Measurements from ENCODE around the gene DSCAML1.
A peak's percentile ranks its signal among the peaks of the same experiment; 100 is the strongest.

DSCAML1 gene

GRCh38 chr11:117498791-117499190, 298.2 kb downstream of the DSCAML1 start:
- H2BK15ac ChIP-seq (ENCODE audit: low read length): no peak overlapping the region
- DNase-seq (ENCODE audit: low spot score): no peak
- no peak overlapping the region for H3K18ac ChIP-seq (ENCODE audit: low read length)
- no peak overlapping the region for H3K27ac ChIP-seq (replicated peaks; ENCODE audit: low read length)
- H2AFZ ChIP-seq (ENCODE audit: low read length): no peak overlapping the region
- H3K4me2 ChIP-seq (ENCODE audit: insufficient read depth, low read length, poor library complexity, severe bottlenecking): no peak overlapping the region
- H3K14ac ChIP-seq (ENCODE audit: low read length): no peak overlapping the region
- H2BK5ac ChIP-seq (ENCODE audit: low read length): peak overlapping the region; percentile 16
- H2BK120ac ChIP-seq (ENCODE audit: low read depth, low read length): no peak overlapping the region
- H2BK12ac ChIP-seq (ENCODE audit: low read length): no peak overlapping the region
- no peak overlapping the region for H3K4ac ChIP-seq (ENCODE audit: low read length)
- H4K91ac ChIP-seq (ENCODE audit: low read depth, low read length, poor library complexity): no peak overlapping the region
- no peaks in the 10 kb centered on the region for H3K9me3 ChIP-seq (replicated peaks in 1 of 2; ENCODE audit: control insufficient read depth in 2 of 2, insufficient read depth in 1 of 2, low read depth in 1 of 2, low read length in 2 of 2)
- no peak overlapping the region for H3K9ac ChIP-seq (ENCODE audit: low read depth, low read length, poor library complexity)
- no peaks in the 10 kb centered on the region for H3K79me1 ChIP-seq (ENCODE audit: low read depth, low read length)
- peaks cover 3 to 11% of the 10 kb centered on the region in 2 donors for H3K4me1 ChIP-seq (ENCODE audit: control insufficient read depth in 2 of 2, insufficient read depth in 1 of 2, low read depth in 1 of 2, low read length in 2 of 2)
- no peaks in the 10 kb centered on the region for H3K36me3 ChIP-seq (replicated peaks in 1 of 2; ENCODE audit: control insufficient read depth in 2 of 2, insufficient read depth in 2 of 2, low read length in 2 of 2)
- H3K23ac ChIP-seq (ENCODE audit: low read depth, low read length, poor library complexity): no peak overlapping the region
- no CpG with 5 or more reads among the region's 6 CpGs for WGBS, 2 donors (ENCODE audit: extremely low coverage in 2 of 2, insufficient read length in 2 of 2, insufficient replicate concordance in 1 of 2)
- peaks cover 0 to 52% (median 0%) of the 10 kb centered on the region in 3 experiments for H3K27me3 ChIP-seq (ENCODE audit: control insufficient read depth in 3 of 3, insufficient read depth in 3 of 3, low read depth in 1 of 3, low read length in 3 of 3)
- no peak overlapping the region for H3K4me3 ChIP-seq (ENCODE audit: low read length in 2 of 2)
- H2AK5ac ChIP-seq (ENCODE audit: low read depth, low read length): no peak overlapping the region
- H4K8ac ChIP-seq (ENCODE audit: low read depth, low read length): no peak overlapping the region

GRCh38 chr11:117497206-117497951, 299.6 kb downstream of the DSCAML1 start:
- Histone ChIP-seq H3K4ac (ENCODE audit: low read length) (no peak overlapping the region), H3K27me3 (ENCODE audit: control insufficient read depth in 3 of 3, insufficient read depth in 3 of 3, low read depth in 1 of 3, low read length in 3 of 3) (peaks cover 0 to 53% (median 0%) of the 10 kb centered on the region in 3 experiments), H3K36me3 (replicated peaks in 1 of 2; ENCODE audit: control insufficient read depth in 2 of 2, insufficient read depth in 2 of 2, low read length in 2 of 2) (no peaks in the 10 kb centered on the region), H3K23ac (ENCODE audit: low read depth, low read length, poor library complexity) (no peak overlapping the region), H3K4me2 (ENCODE audit: insufficient read depth, low read length, poor library complexity, severe bottlenecking) (no peak overlapping the region), H2BK15ac (ENCODE audit: low read length) (no peak overlapping the region), H3K4me1 (ENCODE audit: control insufficient read depth in 2 of 2, insufficient read depth in 1 of 2, low read depth in 1 of 2, low read length in 2 of 2) (peaks cover 3 to 14% of the 10 kb centered on the region in 2 donors), H3K4me3 (ENCODE audit: low read length in 2 of 2) (no peak overlapping the region), H2BK12ac (ENCODE audit: low read length) (peak overlapping the region; percentile 41), H3K18ac (ENCODE audit: low read length) (peak overlapping the region; percentile 68), H2AFZ (ENCODE audit: low read length) (no peak overlapping the region), H2BK120ac (ENCODE audit: low read depth, low read length) (no peak overlapping the region), H3K14ac (ENCODE audit: low read length) (peak overlapping the region; percentile 44), H2AK5ac (ENCODE audit: low read depth, low read length) (peak overlapping the region; percentile 89), H4K91ac (ENCODE audit: low read depth, low read length, poor library complexity) (no peak overlapping the region), H3K79me1 (ENCODE audit: low read depth, low read length) (no peaks in the 10 kb centered on the region), H2BK5ac (ENCODE audit: low read length) (no peak overlapping the region), H3K9ac (ENCODE audit: low read depth, low read length, poor library complexity) (peak overlapping the region; percentile 7), H3K9me3 (replicated peaks in 1 of 2; ENCODE audit: control insufficient read depth in 2 of 2, insufficient read depth in 1 of 2, low read depth in 1 of 2, low read length in 2 of 2) (no peaks in the 10 kb centered on the region), H4K8ac (ENCODE audit: low read depth, low read length) (no peak overlapping the region), H3K27ac (replicated peaks; ENCODE audit: low read length) (no peak overlapping the region)
- WGBS, 2 donors (ENCODE audit: extremely low coverage in 2 of 2, insufficient read length in 2 of 2, insufficient replicate concordance in 1 of 2): no CpG with 5 or more reads among the region's 11 CpGs
- DNase-seq (ENCODE audit: low spot score): no peak

GRCh38 chr11:117495357-117495756, 301.7 kb downstream of the DSCAML1 start:
- Histone ChIP-seq H3K4me3 (ENCODE audit: low read length in 2 of 2) (no peak overlapping the region), H3K79me1 (ENCODE audit: low read depth, low read length) (no peaks in the 10 kb centered on the region), H3K4me1 (ENCODE audit: control insufficient read depth in 2 of 2, insufficient read depth in 1 of 2, low read depth in 1 of 2, low read length in 2 of 2) (peaks cover 7 to 17% of the 10 kb centered on the region in 2 donors), H3K18ac (ENCODE audit: low read length) (peak overlapping the region; percentile 22), H3K36me3 (replicated peaks in 1 of 2; ENCODE audit: control insufficient read depth in 2 of 2, insufficient read depth in 2 of 2, low read length in 2 of 2) (no peaks in the 10 kb centered on the region), H3K4me2 (ENCODE audit: insufficient read depth, low read length, poor library complexity, severe bottlenecking) (no peak overlapping the region), H4K91ac (ENCODE audit: low read depth, low read length, poor library complexity) (no peak overlapping the region), H3K27me3 (ENCODE audit: control insufficient read depth in 3 of 3, insufficient read depth in 3 of 3, low read depth in 1 of 3, low read length in 3 of 3) (peaks cover 0 to 53% (median 0%) of the 10 kb centered on the region in 3 experiments), H3K4ac (ENCODE audit: low read length) (no peak overlapping the region), H2AK5ac (ENCODE audit: low read depth, low read length) (peak overlapping the region; percentile 42), H3K23ac (ENCODE audit: low read depth, low read length, poor library complexity) (no peak overlapping the region), H2BK12ac (ENCODE audit: low read length) (no peak overlapping the region), H3K9ac (ENCODE audit: low read depth, low read length, poor library complexity) (no peak overlapping the region), H2BK15ac (ENCODE audit: low read length) (peak overlapping the region; percentile 5), H4K8ac (ENCODE audit: low read depth, low read length) (no peak overlapping the region), H3K9me3 (replicated peaks in 1 of 2; ENCODE audit: control insufficient read depth in 2 of 2, insufficient read depth in 1 of 2, low read depth in 1 of 2, low read length in 2 of 2) (no peaks in the 10 kb centered on the region), H2BK120ac (ENCODE audit: low read depth, low read length) (no peak overlapping the region), H2AFZ (ENCODE audit: low read length) (no peak overlapping the region), H3K14ac (ENCODE audit: low read length) (no peak overlapping the region), H2BK5ac (ENCODE audit: low read length) (no peak overlapping the region), H3K27ac (replicated peaks; ENCODE audit: low read length) (no peak overlapping the region)
- WGBS, 2 donors (ENCODE audit: extremely low coverage in 2 of 2, insufficient read length in 2 of 2, insufficient replicate concordance in 1 of 2): no CpG with 5 or more reads among the region's 6 CpGs
- no peak for DNase-seq (ENCODE audit: low spot score)

GRCh38 chr11:117492578-117493251, 304.3 kb downstream of the DSCAML1 start:
- H2BK15ac ChIP-seq (ENCODE audit: low read length): no peak overlapping the region
- peaks cover 13 to 16% of the 10 kb centered on the region in 2 donors for H3K4me1 ChIP-seq (ENCODE audit: control insufficient read depth in 2 of 2, insufficient read depth in 1 of 2, low read depth in 1 of 2, low read length in 2 of 2)
- no peak overlapping the region for H3K4me3 ChIP-seq (ENCODE audit: low read length in 2 of 2)
- no CpG with 5 or more reads among the region's 20 CpGs for WGBS, 2 donors (ENCODE audit: extremely low coverage in 2 of 2, insufficient read length in 2 of 2, insufficient replicate concordance in 1 of 2)
- H3K4ac ChIP-seq (ENCODE audit: low read length): no peak overlapping the region
- no peak overlapping the region for H2BK120ac ChIP-seq (ENCODE audit: low read depth, low read length)
- no peaks in the 10 kb centered on the region for H3K79me1 ChIP-seq (ENCODE audit: low read depth, low read length)
- peaks cover 0 to 64% (median 0%) of the 10 kb centered on the region in 3 experiments for H3K27me3 ChIP-seq (ENCODE audit: control insufficient read depth in 3 of 3, insufficient read depth in 3 of 3, low read depth in 1 of 3, low read length in 3 of 3)
- H2AFZ ChIP-seq (ENCODE audit: low read length): peak overlapping the region; percentile 23
- no peak overlapping the region for H3K27ac ChIP-seq (replicated peaks; ENCODE audit: low read length)
- H3K9me3 ChIP-seq (replicated peaks in 1 of 2; ENCODE audit: control insufficient read depth in 2 of 2, insufficient read depth in 1 of 2, low read depth in 1 of 2, low read length in 2 of 2): no peaks in the 10 kb centered on the region
- peak overlapping the region; percentile 27 for H3K4me2 ChIP-seq (ENCODE audit: insufficient read depth, low read length, poor library complexity, severe bottlenecking)
- H4K8ac ChIP-seq (ENCODE audit: low read depth, low read length): no peak overlapping the region
- H2BK12ac ChIP-seq (ENCODE audit: low read length): no peak overlapping the region
- no peak overlapping the region for H4K91ac ChIP-seq (ENCODE audit: low read depth, low read length, poor library complexity)
- H2BK5ac ChIP-seq (ENCODE audit: low read length): no peak overlapping the region
- DNase-seq (ENCODE audit: low spot score): peak; percentile 54
- H3K14ac ChIP-seq (ENCODE audit: low read length): no peak overlapping the region
- H3K36me3 ChIP-seq (replicated peaks in 1 of 2; ENCODE audit: control insufficient read depth in 2 of 2, insufficient read depth in 2 of 2, low read length in 2 of 2): no peaks in the 10 kb centered on the region
- no peak overlapping the region for H3K23ac ChIP-seq (ENCODE audit: low read depth, low read length, poor library complexity)
- H2AK5ac ChIP-seq (ENCODE audit: low read depth, low read length): no peak overlapping the region
- peak overlapping the region; percentile 78 for H3K18ac ChIP-seq (ENCODE audit: low read length)
- H3K9ac ChIP-seq (ENCODE audit: low read depth, low read length, poor library complexity): no peak overlapping the region
